GM12875 (cell line): Measurements from ENCODE around the gene POU6F2.

Experiments used
- H3K4me3 ChIP-seq: one replicate; pipeline ENCODE4 v1.5.1; 2011; ENCODE audit warnings: low read depth, low read length, control low read depth
- CTCF ChIP-seq: IDR thresholded peaks from 2 replicates; pipeline ENCODE4 v1.5.1; 2011; ENCODE audit warnings: low read depth, mild to moderate bottlenecking, control low read depth, inconsistent platforms, low read length, moderate library complexity, borderline replicate concordance; ENCODE audit not compliant: insufficient read depth

The POU6F2 gene

GRCh38 chr7:39145935-39146334 lies 168.2 kb downstream of the POU6F2 start:
- TF ChIP-seq CTCF, result no peak
- H3K4me3 ChIP-seq, result no peak overlapping the region

GRCh38 chr7:39152701-39153100 lies 175.0 kb downstream of the POU6F2 start:
- no peak overlapping the region for H3K4me3 ChIP-seq
- no peak for TF ChIP-seq CTCF

- no peak overlapping the region for H3K4me3 ChIP-seq
- TF ChIP-seq CTCF, result no peak
Measured at GRCh38 chr7:39153113-39153512, 175.4 kb downstream of the POU6F2 start.

- H3K4me3 ChIP-seq, result no peak overlapping the region
- TF ChIP-seq CTCF, result no peak
Measured at GRCh38 chr7:39153647-39154046, 175.9 kb downstream of the POU6F2 start.

- TF ChIP-seq CTCF, result no peak
- H3K4me3 ChIP-seq, result no peak overlapping the region
Measured at GRCh38 chr7:39154815-39155214, 177.1 kb downstream of the POU6F2 start.

GRCh38 chr7:39158367-39158766 lies 180.7 kb downstream of the POU6F2 start:
- H3K4me3 ChIP-seq, result no peak overlapping the region
- no peak for TF ChIP-seq CTCF

- no peak overlapping the region for H3K4me3 ChIP-seq
- no peak for TF ChIP-seq CTCF
Measured at GRCh38 chr7:39161903-39162302, 184.2 kb downstream of the POU6F2 start.
